PC-3 (cell line): ENCODE results near the gene SERPINF2.

Experiments
- CTCF ChIP-seq: fragments of 300-600 bp; sonication (generic); conservative IDR thresholded peaks from 2 replicates; pipeline ENCODE4 v1.5.1; 2017; ENCODE audit warnings: antibody characterized with exemption, low read depth, mild to moderate bottlenecking, low read length
- EZH2phosphoT487 ChIP-seq: fragments of 300-600 bp; sonication (generic); IDR thresholded peaks from 2 replicates; pipeline ENCODE4 v1.6.1; 2018; ENCODE audit warnings: mild to moderate bottlenecking, antibody characterized with exemption, low read length, borderline replicate concordance

DNA sequence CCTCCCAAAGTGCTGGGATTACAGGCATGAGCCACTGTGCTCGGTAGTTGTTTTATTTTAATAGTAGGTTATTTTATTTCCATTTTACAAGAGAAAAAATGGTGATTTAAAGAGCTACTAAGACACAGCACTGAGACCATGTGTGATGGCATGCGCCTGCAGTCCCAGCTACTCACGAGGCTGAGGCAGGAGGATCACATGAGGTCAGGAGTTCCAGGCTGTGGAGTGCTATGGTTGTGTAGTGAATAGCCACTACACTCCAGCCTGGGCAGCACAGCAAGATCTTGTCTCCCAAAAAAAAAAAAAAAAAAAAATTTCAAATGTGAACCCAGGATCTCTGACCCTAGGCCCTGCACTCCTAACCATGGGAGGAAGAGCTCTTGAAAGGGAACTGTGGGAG, 22.9 kb downstream of the SERPINF2 start:
- TF ChIP-seq CTCF (no peak), EZH2phosphoT487 (no peak)
